ENCODE measurements around the gene MEI1. TPM values are rescaled to one million over a fixed set of nuclear protein-coding genes. Genes with fewer than 3 reads are reported as not detected.

MEI1 gene
- total RNA-seq, 1 donor from 2014 or later, result 3.7 TPM

- no peak for DNase-seq (ENCODE audit: low read depth in 2 of 2)
Measured at GRCh38 chr22:41836551-41836950, 137.2 kb downstream of the MEI1 start.

- no peak for DNase-seq (ENCODE audit: low read depth in 2 of 2)
Measured at GRCh38 chr22:41838842-41839618, 139.7 kb downstream of the MEI1 start.

DNA sequence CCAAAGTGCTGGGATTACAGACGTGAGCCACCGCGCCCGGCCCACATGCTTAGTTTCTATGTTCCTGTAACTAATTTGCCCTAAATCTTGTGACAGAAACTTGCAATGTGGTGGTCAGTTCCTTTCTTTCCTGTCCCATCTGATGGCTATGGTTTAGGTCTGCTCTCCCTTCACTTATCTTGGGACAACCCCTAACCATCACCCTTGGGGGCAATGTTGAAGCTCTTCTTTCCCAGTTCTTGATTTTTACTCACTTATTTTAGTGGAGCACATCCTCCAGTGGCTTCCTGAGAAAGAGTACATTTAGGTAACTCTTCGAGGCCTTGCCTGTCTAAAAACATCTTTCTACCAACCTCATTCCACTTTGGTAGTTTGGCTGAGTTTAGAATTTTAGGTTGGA lies 140.9 kb downstream of the MEI1 start:
- no peak for DNase-seq (ENCODE audit: low read depth in 2 of 2)

GRCh38 chr22:41841085-41841712 lies 141.9 kb downstream of the MEI1 start:
- DNase-seq (ENCODE audit: low read depth in 2 of 2), result no peak

GRCh38 chr22:41842996-41843970 lies 144.0 kb downstream of the MEI1 start:
- DNase-seq (ENCODE audit: low read depth in 2 of 2), result no peak

DNA sequence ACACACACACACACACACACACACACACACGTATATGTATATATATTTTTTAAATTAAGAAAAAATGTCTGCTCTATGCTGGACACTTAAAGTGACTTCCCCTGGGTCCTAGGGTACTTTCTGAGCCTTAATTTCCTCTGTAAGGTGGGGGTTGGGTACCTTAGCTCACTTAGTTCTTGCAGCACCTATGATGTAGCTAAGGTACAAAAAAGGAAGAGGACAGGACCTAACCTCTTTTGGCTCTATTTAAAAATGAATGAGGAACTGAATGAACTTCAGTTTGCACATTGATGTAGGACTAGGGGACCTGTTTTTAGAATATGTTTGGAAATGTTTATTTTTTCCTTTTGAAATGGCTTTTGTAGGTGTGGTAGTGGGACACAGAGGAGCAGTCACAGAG lies 144.7 kb downstream of the MEI1 start:
- no peak for DNase-seq (ENCODE audit: low read depth in 2 of 2)

DNA sequence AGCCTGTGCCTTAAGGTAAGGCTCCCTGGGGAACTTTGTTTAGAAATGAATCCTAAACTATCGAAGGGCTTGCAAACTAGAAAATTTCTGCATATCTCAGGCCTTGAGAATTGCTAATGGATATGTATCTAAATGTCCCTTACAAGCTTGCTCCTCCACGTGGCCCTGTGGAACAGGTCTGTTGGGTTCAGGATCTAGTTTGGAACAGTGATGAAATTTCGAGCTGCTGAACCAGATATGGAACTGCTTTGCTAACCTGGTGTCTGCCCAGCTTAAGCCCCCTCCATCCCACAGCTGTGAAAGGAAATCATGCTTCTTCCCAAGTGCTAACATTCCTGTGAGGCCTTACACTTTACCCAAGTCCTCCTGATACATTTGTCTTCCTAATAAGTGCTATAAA lies 145.2 kb downstream of the MEI1 start:
- no peak for DNase-seq (ENCODE audit: low read depth in 2 of 2)

DNA sequence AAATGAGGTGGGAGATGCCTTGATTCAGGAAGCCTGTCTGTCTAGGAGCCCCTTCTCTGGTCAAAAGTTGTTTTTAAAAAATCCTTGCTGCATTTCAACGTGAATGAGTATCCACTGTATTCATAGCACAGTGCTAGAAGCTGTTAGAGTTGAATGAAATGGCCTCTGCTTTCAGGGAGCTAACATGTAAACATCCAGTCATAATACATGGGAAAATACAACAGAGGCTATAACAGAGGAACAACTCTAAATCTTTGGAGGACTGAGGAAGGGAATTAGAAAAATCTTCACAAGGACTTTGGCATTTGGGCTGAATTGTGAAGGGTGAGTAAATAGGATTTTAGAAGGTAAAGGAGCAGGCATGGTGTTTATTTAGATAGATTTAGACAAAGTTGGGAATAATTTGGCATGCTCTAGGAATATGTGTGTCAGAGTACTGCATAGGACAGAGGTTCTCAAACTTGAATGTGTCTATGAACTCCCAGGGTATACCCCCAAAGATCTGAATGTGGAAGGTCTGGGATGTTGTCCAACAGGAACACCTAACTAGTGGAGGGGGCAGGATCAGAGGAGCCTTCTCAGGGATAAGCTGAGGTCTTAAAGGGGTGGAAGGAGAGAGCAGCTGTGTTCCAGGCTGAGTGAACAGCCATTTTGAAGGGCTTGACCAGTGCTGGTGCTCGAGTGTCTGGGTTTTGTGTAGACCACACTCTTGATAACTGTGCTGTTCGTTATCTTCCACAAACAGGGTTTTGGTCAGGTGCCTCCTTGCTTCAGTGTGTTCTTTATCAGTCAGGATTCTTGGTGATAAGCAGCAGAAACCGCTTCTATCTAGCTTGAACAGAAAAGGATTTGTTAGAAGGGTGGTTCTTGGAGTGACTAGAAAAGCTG lies 146.3 kb downstream of the MEI1 start:
- DNase-seq (ENCODE audit: low read depth in 2 of 2), result no peak

GRCh38 chr22:41846268-41846987 lies 147.1 kb downstream of the MEI1 start:
- no peak for DNase-seq (ENCODE audit: low read depth in 2 of 2)

DNA sequence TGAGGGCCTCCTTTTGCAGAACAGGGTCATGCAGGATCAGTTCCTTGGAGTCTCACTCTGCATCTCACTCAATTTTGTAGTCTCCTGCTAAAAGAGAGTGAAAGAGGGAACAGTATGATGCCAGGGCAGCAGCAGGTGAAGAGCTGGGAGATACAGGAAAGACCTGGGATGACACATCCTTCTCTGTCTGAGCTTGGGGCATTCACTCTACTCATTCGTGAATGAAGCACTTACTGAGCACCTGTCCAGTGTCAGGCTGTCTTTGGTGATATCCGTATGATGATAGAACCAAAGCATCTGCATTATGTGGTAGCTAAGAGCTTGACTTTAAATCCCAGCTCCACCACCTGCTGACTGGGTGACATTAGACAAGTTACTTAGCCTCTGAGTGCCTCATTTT lies 148.0 kb downstream of the MEI1 start:
- no peak for DNase-seq (ENCODE audit: low read depth in 2 of 2)

- no peak for DNase-seq (ENCODE audit: low read depth in 2 of 2)
Measured at GRCh38 chr22:41848468-41848867, 149.2 kb downstream of the MEI1 start.

Other genes with a start within 250 kb of the MEI1 start
- 62.8 and 68.0 TPM in 2 replicates for gene PHF5A, start 230.8 kb upstream of the MEI1 start, total RNA-seq
- 66.5 and 93.9 TPM in 2 replicates for gene ACO2, start 230.4 kb upstream of the MEI1 start, total RNA-seq
- gene POLR3H, start 155.0 kb upstream of the MEI1 start, total RNA-seq, result 11.8 and 14.4 TPM in 2 replicates
- not detected in 2 replicates for gene CSDC2, start 138.5 kb upstream of the MEI1 start, total RNA-seq
- 2.2 and 3.2 TPM in 2 replicates for gene PMM1, start 109.7 kb upstream of the MEI1 start, total RNA-seq
- gene DESI1, start 78.5 kb upstream of the MEI1 start, total RNA-seq, result 15.0 and 17.2 TPM in 2 replicates
- gene XRCC6, start 78.2 kb upstream of the MEI1 start, total RNA-seq, result 286 and 375 TPM in 2 replicates
- gene SNU13, start 10.6 kb upstream of the MEI1 start, total RNA-seq, result 67.3 and 89.5 TPM in 2 replicates
- gene CCDC134, start 101.2 kb downstream of the MEI1 start, total RNA-seq, result 3.7 and 4.2 TPM in 2 replicates
- gene SREBF2, start 133.6 kb downstream of the MEI1 start, total RNA-seq, result 41.0 and 68.7 TPM in 2 replicates
- not detected in 2 replicates for gene SHISA8, start 215.6 kb downstream of the MEI1 start, total RNA-seq
- under 0.01 TPM in 2 replicates for gene TNFRSF13C, start 227.3 kb downstream of the MEI1 start, total RNA-seq
- 14.4 and 30.0 TPM in 2 replicates for gene CENPM, start 247.6 kb downstream of the MEI1 start, total RNA-seq

All from dermis microvascular lymphatic vessel endothelial cell (primary cell).